Coronary artery (tissue), 2 donors: ENCODE measurements around the gene LARP4.

Experiments
- DNase-seq: peaks from one replicate; pipeline ENCODE4 v3.0.0-alpha.2; 2017; ENCODE audit warnings: low spot score
- H3K27ac ChIP-seq, 2 donors: fragments of 200-600 bp; sonication (generic); one replicate each; pipeline ENCODE4 v1.5.1; 2016 to 2019
- H3K4me3 ChIP-seq: fragments of 200-600 bp; sonication (generic); 2 replicates; pipeline ENCODE4 v1.5.1; 2016; ENCODE audit warnings: mild to moderate bottlenecking, moderate library complexity
- CTCF ChIP-seq: fragments of 200-600 bp; sonication (generic); IDR thresholded peaks from one replicate; pipeline ENCODE4 v1.5.1; 2019; ENCODE audit warnings: antibody characterized with exemption

The LARP4 gene

GRCh38 chr12:50507474-50507838 is 106.8 kb downstream of the LARP4 start:
- DNase-seq: no peak
- Histone ChIP-seq H3K27ac (no peak overlapping the region), H3K4me3 (no peak overlapping the region)
- TF ChIP-seq CTCF: no peak

- Histone ChIP-seq H3K4me3 (no peak overlapping the region), H3K27ac (no peak overlapping the region)
- TF ChIP-seq CTCF: no peak
- no peak for DNase-seq
Measured at GRCh38 chr12:50507930-50508329, 107.2 kb downstream of the LARP4 start.

GRCh38 chr12:50508414-50508813 is 107.7 kb downstream of the LARP4 start:
- Histone ChIP-seq H3K27ac (no peak overlapping the region), H3K4me3 (no peak overlapping the region)
- no peak for DNase-seq
- TF ChIP-seq CTCF: no peak

- no peak for DNase-seq
- Histone ChIP-seq H3K27ac (no peak overlapping the region), H3K4me3 (no peak overlapping the region)
- no peak for TF ChIP-seq CTCF
Measured at GRCh38 chr12:50508970-50509663, 108.4 kb downstream of the LARP4 start.

GRCh38 chr12:50514526-50515276 is 114.0 kb downstream of the LARP4 start:
- DNase-seq: no peak
- Histone ChIP-seq H3K4me3 (no peak overlapping the region), H3K27ac (no peak overlapping the region)
- no peak for TF ChIP-seq CTCF

GRCh38 chr12:50515587-50515986 is 114.9 kb downstream of the LARP4 start:
- H3K27ac ChIP-seq: no peak overlapping the region
- no peak for DNase-seq
- H3K4me3 ChIP-seq: no peak overlapping the region
- TF ChIP-seq CTCF: no peak

- DNase-seq: no peak
- Histone ChIP-seq H3K27ac (peak overlapping the region in 1 of 2 donors; percentile 7), H3K4me3 (no peak overlapping the region)
- TF ChIP-seq CTCF: no peak
Measured at GRCh38 chr12:50517421-50518048, 116.8 kb downstream of the LARP4 start.
